ENCODE measurements around the gene RBM20. TPM values are rescaled to one million over a fixed set of nuclear protein-coding genes. Genes with fewer than 3 reads are reported as not detected.

Gene RBM20
- polyA plus RNA-seq, 1 donor (not counting 4 experiments of a cell fraction or from before 2014, with no cell fraction given) = 0.01 TPM

DNA sequence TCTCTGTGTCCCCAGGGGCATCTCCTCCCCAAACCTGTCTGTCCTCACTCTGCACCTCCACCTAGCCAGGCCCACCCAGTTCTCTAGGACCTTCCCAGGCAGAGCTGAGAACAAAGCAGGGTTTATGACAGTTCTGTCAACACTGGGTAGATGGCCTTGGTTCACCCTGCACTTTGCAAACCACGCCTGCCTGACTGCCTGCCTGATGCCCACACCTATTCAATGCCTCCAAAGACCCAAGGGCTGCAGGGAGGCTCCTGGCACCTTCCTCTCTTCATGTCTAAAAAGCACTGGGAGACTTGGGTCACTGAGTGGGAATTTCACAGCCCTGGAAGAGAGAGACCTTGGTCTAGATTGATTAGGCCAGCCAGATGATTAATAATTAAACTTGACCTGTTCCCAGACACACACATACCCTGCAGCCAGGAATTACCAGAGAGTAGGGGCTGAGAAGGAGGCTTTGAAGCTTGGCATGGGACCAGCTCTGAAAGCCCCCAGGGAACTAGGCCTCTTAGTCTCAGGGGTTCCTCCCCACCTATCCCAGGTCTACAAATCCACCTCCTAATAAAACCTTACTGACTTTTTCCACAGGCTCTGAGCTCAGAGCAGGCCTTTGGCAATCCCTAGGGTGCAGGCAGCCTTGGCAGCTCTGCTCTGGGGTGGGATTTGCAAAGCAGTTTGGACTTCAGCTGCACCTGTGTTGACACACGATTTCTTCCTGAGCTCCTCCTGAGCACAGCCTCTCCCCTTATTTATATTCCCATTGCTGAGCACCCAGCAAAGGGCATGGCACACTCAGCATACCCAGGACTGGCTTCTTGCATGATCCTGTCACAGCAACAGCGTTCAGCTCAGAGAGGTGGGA, 201.9 kb downstream of the RBM20 start:
- Histone ChIP-seq H3K79me2 (ENCODE audit: control insufficient read depth, insufficient read depth, low read length) (no peaks in the 10 kb centered on the region), H3K4me3 (ENCODE audit: control insufficient read depth in 2 of 3, extremely low read depth in 1 of 3, insufficient read depth in 2 of 3, low read depth in 1 of 3, low read length in 3 of 3) (no peak overlapping the region), H3K27me3 (ENCODE audit: control insufficient read depth, extremely low read depth, insufficient read depth, low read length) (no peaks in the 10 kb centered on the region), H3K9ac (ENCODE audit: control insufficient read depth, extremely low read depth, insufficient read depth, low read length) (no peak overlapping the region), H4K20me1 (ENCODE audit: control insufficient read depth, extremely low read depth, insufficient read depth, low read length) (no peaks in the 10 kb centered on the region), H3K27ac (ENCODE audit: control insufficient read depth, insufficient read depth, low read length) (no peak overlapping the region), H2AFZ (ENCODE audit: control insufficient read depth, low read length) (no peak overlapping the region), H3K9me1 (ENCODE audit: control insufficient read depth, extremely low read depth, insufficient read depth, low read length) (no peaks in the 10 kb centered on the region), H3K4me2 (ENCODE audit: control insufficient read depth, extremely low read depth, insufficient read depth, low read depth, low read length) (no peak overlapping the region), H3K36me3 (ENCODE audit: control insufficient read depth in 2 of 2, extremely low read depth in 1 of 2, insufficient read depth in 2 of 2, low read length in 2 of 2) (no peaks in the 10 kb centered on the region), H3K9me3 (ENCODE audit: control insufficient read depth, low read depth, low read length) (no peaks in the 10 kb centered on the region), H3K4me1 (ENCODE audit: control insufficient read depth, extremely low read depth, insufficient read depth, low read length) (peaks cover 3% of the 10 kb centered on the region)
- no peak for DNase-seq (ENCODE audit: low read depth, low spot score)
- dilution Hi-C loops (cut with MboI; ENCODE audit: extremely low pct_ligation_motif_present, low sequenced_read_pairs) = no loop called here
- TF ChIP-seq EZH2 (IDR thresholded peaks at IDR 0.05; ENCODE audit: low read length) (no peak), CTCF (optimal IDR thresholded peaks at IDR 0.05 in 1 of 3, IDR thresholded peaks at IDR 0.05 in 1 of 3, conservative IDR thresholded peaks at IDR 0.05 in 1 of 3; ENCODE audit: extremely low read depth in 1 of 3, insufficient read depth in 2 of 3, low read length in 3 of 3) (no peak)
- FAIRE-seq = no peak

DNA sequence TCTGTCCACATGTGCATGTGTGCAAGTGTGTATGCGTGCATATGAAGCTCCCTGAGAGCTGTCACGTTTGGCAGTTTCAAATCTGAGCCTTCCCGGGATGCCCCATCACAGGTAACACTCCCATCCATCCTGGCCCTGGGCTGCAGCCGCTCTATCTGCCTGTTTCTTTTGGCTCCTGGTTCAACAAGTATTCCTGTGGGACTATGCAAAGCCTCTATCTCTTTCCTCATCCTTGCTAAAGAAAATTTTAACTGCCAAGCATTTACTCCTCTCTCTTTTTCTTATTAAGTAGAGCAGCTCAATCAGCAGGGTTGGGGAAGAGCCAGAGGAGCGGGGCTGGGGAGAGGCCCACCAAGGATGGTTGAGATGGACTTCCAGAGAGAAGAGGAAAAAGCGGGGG, 203.2 kb downstream of the RBM20 start:
- no peaks in the 10 kb centered on the region for H3K9me1 ChIP-seq (ENCODE audit: control insufficient read depth, extremely low read depth, insufficient read depth, low read length)
- no peaks in the 10 kb centered on the region for H3K36me3 ChIP-seq (ENCODE audit: control insufficient read depth in 2 of 2, extremely low read depth in 1 of 2, insufficient read depth in 2 of 2, low read length in 2 of 2)
- no peak for FAIRE-seq
- dilution Hi-C loops (cut with MboI; ENCODE audit: extremely low pct_ligation_motif_present, low sequenced_read_pairs) = no loop called here
- no peaks in the 10 kb centered on the region for H3K9me3 ChIP-seq (ENCODE audit: control insufficient read depth, low read depth, low read length)
- TF ChIP-seq CTCF (optimal IDR thresholded peaks at IDR 0.05 in 1 of 3, IDR thresholded peaks at IDR 0.05 in 1 of 3, conservative IDR thresholded peaks at IDR 0.05 in 1 of 3; ENCODE audit: extremely low read depth in 1 of 3, insufficient read depth in 2 of 3, low read length in 3 of 3) (no peak), EZH2 (IDR thresholded peaks at IDR 0.05; ENCODE audit: low read length) (no peak)
- no peaks in the 10 kb centered on the region for H4K20me1 ChIP-seq (ENCODE audit: control insufficient read depth, extremely low read depth, insufficient read depth, low read length)
- no peak overlapping the region for H3K4me3 ChIP-seq (ENCODE audit: control insufficient read depth in 2 of 3, extremely low read depth in 1 of 3, insufficient read depth in 2 of 3, low read depth in 1 of 3, low read length in 3 of 3)
- no peak for DNase-seq (ENCODE audit: low read depth, low spot score)
- no peaks in the 10 kb centered on the region for H3K79me2 ChIP-seq (ENCODE audit: control insufficient read depth, insufficient read depth, low read length)
- no peak overlapping the region for H3K4me2 ChIP-seq (ENCODE audit: control insufficient read depth, extremely low read depth, insufficient read depth, low read depth, low read length)
- H3K27me3 ChIP-seq (ENCODE audit: control insufficient read depth, extremely low read depth, insufficient read depth, low read length) = no peaks in the 10 kb centered on the region
- no peak overlapping the region for H3K9ac ChIP-seq (ENCODE audit: control insufficient read depth, extremely low read depth, insufficient read depth, low read length)
- H3K4me1 ChIP-seq (ENCODE audit: control insufficient read depth, extremely low read depth, insufficient read depth, low read length) = peaks cover 15% of the 10 kb centered on the region
- H3K27ac ChIP-seq (ENCODE audit: control insufficient read depth, insufficient read depth, low read length) = no peak overlapping the region
- H2AFZ ChIP-seq (ENCODE audit: control insufficient read depth, low read length) = no peak overlapping the region

Data from keratinocyte (primary cell).